Rectal smooth muscle tissue (tissue), 1 donor: ENCODE results near the gene TTC6.
A peak's percentile ranks its signal among the peaks of the same experiment; 100 is the strongest.
"Not testable (repeated sequence)": the region's sequence is repeated elsewhere in the genome, so short reads cannot be mapped to it uniquely, and the experiment has no call there.

Experiments used
- H3K27ac ChIP-seq: one replicate; pipeline ENCODE4 v1.7.0; 2013; ENCODE audit warnings: low read depth, low read length, inconsistent platforms
- H3K27me3 ChIP-seq: one replicate; pipeline ENCODE4 v1.7.0; 2013; ENCODE audit warnings: low read length; ENCODE audit not compliant: control insufficient read depth, insufficient read depth
- H3K36me3 ChIP-seq: one replicate; pipeline ENCODE4 v1.7.0; 2013; ENCODE audit warnings: low read length; ENCODE audit not compliant: control insufficient read depth, insufficient read depth
- H3K4me1 ChIP-seq: one replicate; pipeline ENCODE4 v1.7.0; 2013; ENCODE audit warnings: low read length; ENCODE audit not compliant: control insufficient read depth, insufficient read depth
- H3K4me3 ChIP-seq: one replicate; pipeline ENCODE4 v1.7.0; 2013; ENCODE audit warnings: low read length
- H3K9ac ChIP-seq: one replicate; pipeline ENCODE4 v1.7.0; 2013; ENCODE audit warnings: low read length

TTC6 gene

GRCh38 chr14:37594971-37595808, at the start of gene TTC6, which contains the start of gene FOXA1:
TTC6 (plus strand) TSS chr14:37595629; CDS start chr14:37622065, 26,436 bp downstream.
FOXA1 (minus strand) TSS chr14:37595249; CDS start chr14:37594972, 277 bp downstream.
- Histone ChIP-seq H3K36me3 (no peaks in the 10 kb centered on the region), H3K27me3 (peaks cover 44% of the 10 kb centered on the region), H3K9ac (peak within 1 kb of the TSS; percentile 53), H3K27ac (no peak within 1 kb of the TSS), H3K4me3 (peak within 1 kb of the TSS; percentile 58), H3K4me1 (peaks cover 3% of the 10 kb centered on the region)

GRCh38 chr14:37546621-37547447, 48.6 kb upstream of the TTC6 start:
- Histone ChIP-seq H3K4me1 (no peaks in the 10 kb centered on the region), H3K4me3 (no peak overlapping the region), H3K27me3 (no peaks in the 10 kb centered on the region), H3K27ac (no peak overlapping the region), H3K36me3 (no peaks in the 10 kb centered on the region), H3K9ac (no peak overlapping the region)

- H3K4me1 ChIP-seq = no peaks in the 10 kb centered on the region
These were observed 44.9 kb upstream of the TTC6 start for GRCh38 chr14:37550511-37550910.

GRCh38 chr14:37551119-37551518, 44.3 kb upstream of the TTC6 start:
- no peaks in the 10 kb centered on the region for H3K4me1 ChIP-seq
- no peak overlapping the region for H3K27ac ChIP-seq
- no peaks in the 10 kb centered on the region for H3K27me3 ChIP-seq
- no peak overlapping the region for H3K4me3 ChIP-seq
- H3K9ac ChIP-seq = no peak overlapping the region
- H3K36me3 ChIP-seq = no peaks in the 10 kb centered on the region

More at GRCh38 chr14:37550511-37550910, 44.9 kb upstream of the TTC6 start:
- no peaks in the 10 kb centered on the region for H3K36me3 ChIP-seq
- no peaks in the 10 kb centered on the region for H3K27me3 ChIP-seq
- no peak overlapping the region for H3K27ac ChIP-seq
- no peak overlapping the region for H3K4me3 ChIP-seq
- H3K9ac ChIP-seq = no peak overlapping the region

- no peaks in the 10 kb centered on the region for H3K27me3 ChIP-seq
- H3K4me3 ChIP-seq = no peak overlapping the region
- H3K9ac ChIP-seq = no peak overlapping the region
- no peak overlapping the region for H3K27ac ChIP-seq
- H3K36me3 ChIP-seq = no peaks in the 10 kb centered on the region
- H3K4me1 ChIP-seq = no peaks in the 10 kb centered on the region
These were observed 41.4 kb upstream of the TTC6 start for GRCh38 chr14:37553935-37554550.

GRCh38 chr14:37555596-37555995, 39.8 kb upstream of the TTC6 start:
- not testable (repeated sequence) for H3K4me3 ChIP-seq, H3K4me1 ChIP-seq, H3K36me3 ChIP-seq, H3K9ac ChIP-seq, H3K27me3 ChIP-seq, H3K27ac ChIP-seq

GRCh38 chr14:37558740-37559139, 36.7 kb upstream of the TTC6 start:
- H3K4me3 ChIP-seq = no peak overlapping the region
- no peaks in the 10 kb centered on the region for H3K27me3 ChIP-seq
- no peaks in the 10 kb centered on the region for H3K4me1 ChIP-seq
- H3K9ac ChIP-seq = no peak overlapping the region
- H3K27ac ChIP-seq = no peak overlapping the region
- no peaks in the 10 kb centered on the region for H3K36me3 ChIP-seq

GRCh38 chr14:37559386-37559785, 36.0 kb upstream of the TTC6 start:
- Histone ChIP-seq H3K9ac (no peak overlapping the region), H3K4me3 (no peak overlapping the region), H3K27me3 (no peaks in the 10 kb centered on the region), H3K36me3 (no peaks in the 10 kb centered on the region), H3K27ac (no peak overlapping the region), H3K4me1 (no peaks in the 10 kb centered on the region)

- Histone ChIP-seq H3K9ac (no peak overlapping the region), H3K27ac (no peak overlapping the region), H3K4me3 (no peak overlapping the region)
These were observed 32.2 kb upstream of the TTC6 start for GRCh38 chr14:37563189-37563588.

GRCh38 chr14:37565550-37565949, 29.9 kb upstream of the TTC6 start:
- Histone ChIP-seq H3K4me3 (no peak overlapping the region), H3K36me3 (no peaks in the 10 kb centered on the region), H3K9ac (no peak overlapping the region), H3K27ac (no peak overlapping the region), H3K27me3 (no peaks in the 10 kb centered on the region), H3K4me1 (no peaks in the 10 kb centered on the region)

More at GRCh38 chr14:37563189-37563588, 32.2 kb upstream of the TTC6 start:
- no peaks in the 10 kb centered on the region for H3K27me3 ChIP-seq
- H3K4me1 ChIP-seq = no peaks in the 10 kb centered on the region
- H3K36me3 ChIP-seq = no peaks in the 10 kb centered on the region

GRCh38 chr14:37566811-37567371, 28.5 kb upstream of the TTC6 start:
- Histone ChIP-seq H3K4me1 (no peaks in the 10 kb centered on the region), H3K27me3 (no peaks in the 10 kb centered on the region), H3K4me3 (peak overlapping the region; percentile 14), H3K27ac (no peak overlapping the region), H3K36me3 (no peaks in the 10 kb centered on the region), H3K9ac (no peak overlapping the region)

- Histone ChIP-seq H3K27ac (no peak overlapping the region), H3K27me3 (no peaks in the 10 kb centered on the region)
These were observed 25.7 kb upstream of the TTC6 start for GRCh38 chr14:37569729-37570128.

More at GRCh38 chr14:37569729-37570128, 25.7 kb upstream of the TTC6 start:
- no peaks in the 10 kb centered on the region for H3K36me3 ChIP-seq
- no peaks in the 10 kb centered on the region for H3K4me1 ChIP-seq
- H3K9ac ChIP-seq = no peak overlapping the region
- H3K4me3 ChIP-seq = no peak overlapping the region
